CD4-positive, alpha-beta T cell (primary cell): Measurements from ENCODE around the gene ARHGEF6. TPM values are rescaled to one million over a fixed set of nuclear protein-coding genes. Genes with fewer than 3 reads are reported as not detected.

Experiments
- ATAC-seq: fragments of 200-7000 bp; cut with Tn5 transposase; one replicate; pipeline ENCODE4 v1.10.0; 2022; ENCODE audit warnings: mild to moderate bottlenecking; ENCODE audit not compliant: poor library complexity
- CTCF ChIA-PET: fragments of 350-600 bp; sonication (Branson Sonifier 250); formaldehyde crosslinking; loops from one replicate; lab custom pipeline; 2021; ENCODE audit warnings: antibody characterized with exemption, inconsistent platforms; lab: Charles Lee
- POLR2A ChIA-PET: fragments of 350-600 bp; sonication (Branson Sonifier 250); formaldehyde crosslinking; loops from one replicate; lab custom pipeline; 2021; ENCODE audit warnings: antibody characterized with exemption, inconsistent platforms; lab: Charles Lee
- DNase-seq, 14 experiments: peaks; one replicate each; pipeline ENCODE4 v3.0.0-alpha.2; 2013 to 2020; ENCODE audit warnings: mixed read lengths in 2 of 14
- H3K27ac ChIP-seq, 2 donors: one replicate each; pipeline versions ENCODE4 v1.5.1 to v1.7.0; 2013; ENCODE audit warnings: low read length in 2 of 2, low read depth in 1 of 2, mild to moderate bottlenecking in 1 of 2
- H3K27me3 ChIP-seq, 2 experiments: 1 replicate in 1 of 2; 2 replicates in 1 of 2; pipeline versions ENCODE4 v1.6.1 to v1.7.0; 2013; ENCODE audit warnings: low read length in 2 of 2, control low read depth in 1 of 2, mild to moderate bottlenecking in 1 of 2, moderate library complexity in 1 of 2; ENCODE audit not compliant: insufficient read depth in 2 of 2, control insufficient read depth in 1 of 2
- H3K36me3 ChIP-seq: one replicate; pipeline ENCODE4 v1.6.1; 2013; ENCODE audit warnings: low read length, control low read depth; ENCODE audit not compliant: insufficient read depth
- H3K4me1 ChIP-seq: one replicate; pipeline ENCODE4 v1.6.1; 2013; ENCODE audit warnings: low read length, control low read depth; ENCODE audit not compliant: insufficient read depth
- H3K4me3 ChIP-seq: one replicate; pipeline ENCODE4 v1.5.1; 2013; ENCODE audit warnings: mild to moderate bottlenecking, low read length, moderate library complexity
- H3K9me3 ChIP-seq, 2 experiments: 1 replicate in 1 of 2; 2 replicates in 1 of 2; pipeline versions ENCODE4 v1.6.1 to v1.7.0; 2013; ENCODE audit warnings: low read length in 2 of 2, mild to moderate bottlenecking in 2 of 2, control low read depth in 1 of 2, moderate library complexity in 1 of 2; ENCODE audit not compliant: control insufficient read depth in 1 of 2, insufficient read depth in 1 of 2
- H3K27ac Mint-ChIP-seq: one replicate; pipeline ENCODE4 v1.8.0; 2020; ENCODE audit warnings: mixed read lengths
- H3K27me3 Mint-ChIP-seq: one replicate; pipeline ENCODE4 v1.8.0; 2021; ENCODE audit warnings: mixed read lengths
- H3K36me3 Mint-ChIP-seq: one replicate; pipeline ENCODE4 v1.8.0; 2021; ENCODE audit warnings: low read depth, mixed read lengths
- H3K4me1 Mint-ChIP-seq: one replicate; pipeline ENCODE4 v1.8.0; 2021; ENCODE audit warnings: low read depth, mixed read lengths
- H3K4me3 Mint-ChIP-seq: one replicate; pipeline ENCODE4 v1.8.0; 2020; ENCODE audit warnings: mild to moderate bottlenecking, mixed read lengths
- H3K9me3 Mint-ChIP-seq: one replicate; pipeline ENCODE4 v1.8.0; 2020; ENCODE audit warnings: mixed read lengths
- CTCF ChIP-seq: fragments of 200-600 bp; IDR thresholded peaks from one replicate; pipeline ENCODE4 v1.8.0; 2022; ENCODE audit warnings: antibody characterized with exemption, mild to moderate bottlenecking
- intact Hi-C, 2 experiments: fragments of 100-400 bp; cut with DNase I in 1 of 2; cut with micrococcal nuclease in 1 of 2; formaldehyde crosslinking; loops; one replicate each; pipeline versions ENCODE4 v1.15.1 to v1.9.0; 2023 to 2025; cut with DNase I, micrococcal nuclease
- total RNA-seq, 174 experiments: library from RNA in 2 of 174; stranded (reverse) in 2 of 174; gene quantifications; one replicate each; pipeline ENCODE4 v1.2.3 and lab custom pipeline; 2021 to 2026

ARHGEF6 gene
- total RNA-seq, 2 experiments from 2014 or later = 43.3 to 45.3 TPM

GRCh38 chrX:136619899-136620505 is 160.7 kb downstream of the ARHGEF6 start:
- H3K4me3 ChIP-seq = no peak overlapping the region
- ATAC-seq (peak; percentile 67), DNase-seq (peak in 6 of 14 experiments; percentile 23 to 69 (median 52))
- no peak for TF ChIP-seq CTCF
- no peaks in the 10 kb centered on the region for H3K27me3 Mint-ChIP-seq
- H3K4me3 Mint-ChIP-seq = peak overlapping the region; percentile 74
- ChIA-PET POLR2A (interaction anchor here (0.8 to 4.6 kb wide), 4 partner anchors 9 to 45 kb away, joined by 3 to 60 read pairs (median 6); no protein-coding TSS in a partner anchor), CTCF (interaction anchor here (3.2 kb wide), 1 partner anchor 11 kb away, joined by 14 read pairs; no protein-coding TSS in a partner anchor)
- peak overlapping the region; percentile 91 for H3K27ac Mint-ChIP-seq
- peak overlapping the region in 1 of 2 donors; percentile 52 for H3K27ac ChIP-seq
- peaks cover 3% of the 10 kb centered on the region for H3K9me3 Mint-ChIP-seq
- H3K36me3 Mint-ChIP-seq = no peaks in the 10 kb centered on the region
- peaks cover 82% of the 10 kb centered on the region for H3K4me1 Mint-ChIP-seq
- no peaks in the 10 kb centered on the region for H3K27me3 ChIP-seq
- H3K36me3 ChIP-seq = no peaks in the 10 kb centered on the region
- no peaks in the 10 kb centered on the region for H3K9me3 ChIP-seq
- intact Hi-C loops = no loop called here
- peaks cover 60% of the 10 kb centered on the region for H3K4me1 ChIP-seq

- Histone ChIP-seq H3K27me3 (no peaks in the 10 kb centered on the region), H3K9me3 (no peaks in the 10 kb centered on the region), H3K4me1 (peaks cover 57% of the 10 kb centered on the region), H3K36me3 (no peaks in the 10 kb centered on the region), H3K27ac (peak overlapping the region; percentile 29 to 58), H3K4me3 (no peak overlapping the region)
- TF ChIP-seq CTCF = no peak
- no peaks in the 10 kb centered on the region for H3K36me3 Mint-ChIP-seq
- peak overlapping the region; percentile 75 for H3K4me3 Mint-ChIP-seq
- no peaks in the 10 kb centered on the region for H3K27me3 Mint-ChIP-seq
- H3K9me3 Mint-ChIP-seq = peaks cover 3% of the 10 kb centered on the region
- peaks cover 64% of the 10 kb centered on the region for H3K4me1 Mint-ChIP-seq
- DNase-seq = peak in 5 of 14 experiments; percentile 14 to 72 (median 63)
- ChIA-PET POLR2A (interaction anchor here (0.5 to 4.6 kb wide), 14 partner anchors 9 to 262 kb away, joined by 3 to 60 read pairs (median 4); no protein-coding TSS in a partner anchor), CTCF (interaction anchor here (1.0 to 3.2 kb wide), 3 partner anchors 8 to 40 kb away, joined by 3 to 14 read pairs (median 4); no protein-coding TSS in a partner anchor)
- intact Hi-C loops = no loop called here
- peak overlapping the region; percentile 86 for H3K27ac Mint-ChIP-seq
- peak; percentile 85 for ATAC-seq
Observed at GRCh38 chrX:136616987-136617685, 163.6 kb downstream of the ARHGEF6 start.

Other genes starting within 250 kb of the ARHGEF6 start
- not detected for gene VGLL1, start 248.7 kb downstream of the ARHGEF6 start, total RNA-seq
- 10 to 100 TPM; 44.7 to 47.6 TPM for gene CD40LG, start 132.8 kb downstream of the ARHGEF6 start, total RNA-seq
- gene RBMX, start 99.8 kb upstream of the ARHGEF6 start, total RNA-seq = 100 to 1,000 TPM; 310 to 317 TPM